Astrocyte (in vitro differentiated cells and primary cell): ENCODE data around the gene HEXB. TPM values are rescaled to one million over a fixed set of nuclear protein-coding genes. Genes with fewer than 3 reads are reported as not detected.

Experiments used
- DNase-seq: peaks from one replicate; pipeline ENCODE4 v3.0.0-alpha.2; 2010; ENCODE audit warnings: low read depth
- FAIRE-seq: peaks from 2 replicates; lab custom pipeline; 2011; peaks lifted over from hg19 to GRCh38; lab: Jason Lieb, UNC
- H2AFZ ChIP-seq: 2 replicates; pipeline ENCODE4 v1.6.0; 2012; ENCODE audit warnings: low read depth, low read length, inconsistent platforms
- H3K27ac ChIP-seq: 2 replicates; pipeline ENCODE4 v1.5.1; 2011; ENCODE audit warnings: low read depth, low read length, inconsistent platforms
- H3K27me3 ChIP-seq: 2 replicates; pipeline ENCODE4 v1.6.0; 2011; ENCODE audit warnings: low read length, inconsistent platforms; ENCODE audit not compliant: insufficient read depth
- H3K36me3 ChIP-seq: 2 replicates; pipeline ENCODE4 v1.5.1; 2011; ENCODE audit warnings: low read length, inconsistent platforms; ENCODE audit not compliant: insufficient read depth
- H3K4me1 ChIP-seq: 2 replicates; pipeline ENCODE4 v1.5.1; 2011; ENCODE audit warnings: low read length, inconsistent platforms; ENCODE audit not compliant: insufficient read depth
- H3K4me2 ChIP-seq: 2 replicates; pipeline ENCODE4 v1.6.0; 2012; ENCODE audit warnings: low read length, inconsistent platforms
- H3K4me3 ChIP-seq: 2 replicates; pipeline ENCODE4 v1.5.1; 2011; ENCODE audit warnings: low read depth, mild to moderate bottlenecking, low read length, inconsistent platforms; ENCODE audit not compliant: insufficient read depth
- H3K79me2 ChIP-seq: 2 replicates; pipeline ENCODE4 v1.6.0; 2012; ENCODE audit warnings: mild to moderate bottlenecking, low read length, inconsistent platforms; ENCODE audit not compliant: insufficient read depth
- H3K9ac ChIP-seq: 2 replicates; pipeline ENCODE4 v1.6.0; 2012; ENCODE audit warnings: mild to moderate bottlenecking, low read length, inconsistent platforms
- H3K9me3 ChIP-seq: 2 replicates; pipeline ENCODE4 v1.5.1; 2012; ENCODE audit warnings: low read depth, mild to moderate bottlenecking, low read length, inconsistent platforms; ENCODE audit not compliant: insufficient read depth
- H4K20me1 ChIP-seq: 2 replicates; pipeline ENCODE4 v1.6.0; 2012; ENCODE audit warnings: low read length, inconsistent platforms; ENCODE audit not compliant: insufficient read depth
- H3K27ac Mint-ChIP-seq: one replicate; pipeline ENCODE4 v1.8.0; 2021; ENCODE audit warnings: mild to moderate bottlenecking, mixed read lengths; ENCODE audit not compliant: unreplicated experiment
- H3K27me3 Mint-ChIP-seq: one replicate; pipeline ENCODE4 v1.8.0; 2021; ENCODE audit warnings: low read depth, mixed read lengths; ENCODE audit not compliant: unreplicated experiment
- H3K36me3 Mint-ChIP-seq: one replicate; pipeline ENCODE4 v1.8.0; 2021; ENCODE audit warnings: low read depth, mixed read lengths; ENCODE audit not compliant: unreplicated experiment
- H3K4me1 Mint-ChIP-seq: one replicate; pipeline ENCODE4 v1.8.0; 2021; ENCODE audit warnings: low read depth, mixed read lengths; ENCODE audit not compliant: unreplicated experiment
- H3K4me3 Mint-ChIP-seq: one replicate; pipeline ENCODE4 v1.8.0; 2021; ENCODE audit warnings: mild to moderate bottlenecking, moderate library complexity, mixed read lengths; ENCODE audit not compliant: unreplicated experiment
- H3K9me3 Mint-ChIP-seq: one replicate; pipeline ENCODE4 v1.8.0; 2021; ENCODE audit warnings: mild to moderate bottlenecking, mixed read lengths; ENCODE audit not compliant: unreplicated experiment
- EZH2 ChIP-seq: IDR thresholded peaks from 2 replicates; pipeline ENCODE4 v1.6.1; 2012; ENCODE audit warnings: mild to moderate bottlenecking, low read length, inconsistent platforms; ENCODE audit not compliant: insufficient read depth
- total RNA-seq: library from RNA; stranded (reverse); gene quantifications from 2 replicates; pipeline ENCODE4 v1.2.1, GENCODE V29; 2021
- TF ChIP-seq, protein P1 (sequence below): IDR thresholded peaks from 2 replicates; pipeline ENCODE4 v1.5.1; 2011; ENCODE audit warnings: low read depth, mild to moderate bottlenecking, inconsistent platforms, low read length, moderate library complexity; ENCODE audit not compliant: insufficient read depth

HEXB gene
- total RNA-seq, 1 donor from 2014 or later, result 96.3 TPM

DNA sequence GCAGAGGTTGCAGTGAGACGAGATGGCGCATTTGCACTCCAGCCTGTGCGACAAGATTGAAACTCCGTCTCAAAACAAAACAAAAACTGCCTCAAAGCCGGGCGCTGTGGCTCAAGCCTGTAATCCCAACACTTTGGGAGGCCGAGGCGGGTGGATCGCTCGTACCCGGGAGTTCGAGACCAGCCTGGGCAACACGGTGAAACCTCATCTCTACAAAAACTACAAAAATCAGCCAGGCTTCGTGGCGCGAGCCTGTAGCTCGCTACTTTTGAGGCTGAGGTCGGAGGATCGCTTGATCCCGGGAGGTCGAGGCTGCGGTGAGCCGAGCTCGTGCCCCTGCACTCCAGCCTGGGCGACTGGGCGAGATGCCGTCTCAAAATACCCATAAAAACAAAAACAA is 80.9 kb downstream of the HEXB start:
- peak overlapping the region; percentile 11 for H3K27ac ChIP-seq
- H3K36me3 ChIP-seq, result peaks cover 12% of the 10 kb centered on the region
- peak overlapping the region; percentile 98 for H3K4me3 ChIP-seq
- peak overlapping the region; percentile 90 for H3K9ac ChIP-seq
- H3K4me3 Mint-ChIP-seq, result peak overlapping the region; percentile 99
- no peaks in the 10 kb centered on the region for H3K9me3 Mint-ChIP-seq
- peaks cover 62% of the 10 kb centered on the region for H3K79me2 ChIP-seq
- no peak for FAIRE-seq
- H3K4me1 ChIP-seq, result peaks cover 10% of the 10 kb centered on the region
- H3K4me2 ChIP-seq, result peak overlapping the region; percentile 94
- TF ChIP-seq, protein P1, sequence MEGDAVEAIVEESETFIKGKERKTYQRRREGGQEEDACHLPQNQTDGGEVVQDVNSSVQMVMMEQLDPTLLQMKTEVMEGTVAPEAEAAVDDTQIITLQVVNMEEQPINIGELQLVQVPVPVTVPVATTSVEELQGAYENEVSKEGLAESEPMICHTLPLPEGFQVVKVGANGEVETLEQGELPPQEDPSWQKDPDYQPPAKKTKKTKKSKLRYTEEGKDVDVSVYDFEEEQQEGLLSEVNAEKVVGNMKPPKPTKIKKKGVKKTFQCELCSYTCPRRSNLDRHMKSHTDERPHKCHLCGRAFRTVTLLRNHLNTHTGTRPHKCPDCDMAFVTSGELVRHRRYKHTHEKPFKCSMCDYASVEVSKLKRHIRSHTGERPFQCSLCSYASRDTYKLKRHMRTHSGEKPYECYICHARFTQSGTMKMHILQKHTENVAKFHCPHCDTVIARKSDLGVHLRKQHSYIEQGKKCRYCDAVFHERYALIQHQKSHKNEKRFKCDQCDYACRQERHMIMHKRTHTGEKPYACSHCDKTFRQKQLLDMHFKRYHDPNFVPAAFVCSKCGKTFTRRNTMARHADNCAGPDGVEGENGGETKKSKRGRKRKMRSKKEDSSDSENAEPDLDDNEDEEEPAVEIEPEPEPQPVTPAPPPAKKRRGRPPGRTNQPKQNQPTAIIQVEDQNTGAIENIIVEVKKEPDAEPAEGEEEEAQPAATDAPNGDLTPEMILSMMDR, result no peak
- no peak for TF ChIP-seq EZH2
- H3K27ac Mint-ChIP-seq, result peak overlapping the region; percentile 86
- no peaks in the 10 kb centered on the region for H3K27me3 ChIP-seq
- peaks cover 9% of the 10 kb centered on the region for H4K20me1 ChIP-seq
- no peaks in the 10 kb centered on the region for H3K27me3 Mint-ChIP-seq
- DNase-seq, result no peak
- peaks cover 3% of the 10 kb centered on the region for H3K36me3 Mint-ChIP-seq
- H3K4me1 Mint-ChIP-seq, result peaks cover 32% of the 10 kb centered on the region
- H3K9me3 ChIP-seq, result no peaks in the 10 kb centered on the region
- H2AFZ ChIP-seq, result no peak overlapping the region

DNA sequence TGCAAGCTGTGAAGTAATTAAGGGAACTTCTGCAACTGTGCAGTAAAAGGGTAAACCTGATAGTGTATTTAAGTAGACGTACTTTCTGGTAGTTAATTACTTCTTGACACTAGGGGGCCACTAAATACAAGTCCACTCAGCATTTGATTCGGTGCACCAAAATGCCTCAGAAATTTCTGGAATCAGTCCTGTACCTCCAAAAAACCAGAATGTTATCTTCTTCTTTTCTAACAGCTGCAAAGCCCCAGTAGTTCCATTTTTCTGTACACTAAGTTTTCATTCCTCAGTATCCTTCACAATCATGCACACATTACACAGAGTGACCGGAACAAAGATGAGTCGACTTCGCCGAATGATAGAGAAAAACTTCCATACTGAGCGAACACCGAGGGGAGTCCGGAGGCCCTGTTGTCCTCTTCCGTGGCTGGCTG is 81.4 kb downstream of the HEXB start:
- H3K4me3 ChIP-seq, result peak overlapping the region; percentile 98
- no peaks in the 10 kb centered on the region for H3K27me3 Mint-ChIP-seq
- H3K4me1 Mint-ChIP-seq, result peaks cover 27% of the 10 kb centered on the region
- DNase-seq (peak; percentile 62), FAIRE-seq (no peak)
- H3K4me3 Mint-ChIP-seq, result peak overlapping the region; percentile 99
- H3K36me3 ChIP-seq, result peaks cover 10% of the 10 kb centered on the region
- peak overlapping the region; percentile 86 for H3K27ac Mint-ChIP-seq
- peaks cover 10% of the 10 kb centered on the region for H3K4me1 ChIP-seq
- peaks cover 3% of the 10 kb centered on the region for H3K36me3 Mint-ChIP-seq
- peak overlapping the region; percentile 90 for H3K9ac ChIP-seq
- H3K9me3 ChIP-seq, result no peaks in the 10 kb centered on the region
- H3K9me3 Mint-ChIP-seq, result no peaks in the 10 kb centered on the region
- TF ChIP-seq EZH2, result no peak
- TF ChIP-seq, protein P1, result peak; percentile 36
- H3K27ac ChIP-seq, result peak overlapping the region; percentile 67
- no peaks in the 10 kb centered on the region for H3K27me3 ChIP-seq
- H2AFZ ChIP-seq, result peak overlapping the region; percentile 92
- peaks cover 58% of the 10 kb centered on the region for H3K79me2 ChIP-seq
- peaks cover 9% of the 10 kb centered on the region for H4K20me1 ChIP-seq
- peak overlapping the region; percentile 94 for H3K4me2 ChIP-seq

DNA sequence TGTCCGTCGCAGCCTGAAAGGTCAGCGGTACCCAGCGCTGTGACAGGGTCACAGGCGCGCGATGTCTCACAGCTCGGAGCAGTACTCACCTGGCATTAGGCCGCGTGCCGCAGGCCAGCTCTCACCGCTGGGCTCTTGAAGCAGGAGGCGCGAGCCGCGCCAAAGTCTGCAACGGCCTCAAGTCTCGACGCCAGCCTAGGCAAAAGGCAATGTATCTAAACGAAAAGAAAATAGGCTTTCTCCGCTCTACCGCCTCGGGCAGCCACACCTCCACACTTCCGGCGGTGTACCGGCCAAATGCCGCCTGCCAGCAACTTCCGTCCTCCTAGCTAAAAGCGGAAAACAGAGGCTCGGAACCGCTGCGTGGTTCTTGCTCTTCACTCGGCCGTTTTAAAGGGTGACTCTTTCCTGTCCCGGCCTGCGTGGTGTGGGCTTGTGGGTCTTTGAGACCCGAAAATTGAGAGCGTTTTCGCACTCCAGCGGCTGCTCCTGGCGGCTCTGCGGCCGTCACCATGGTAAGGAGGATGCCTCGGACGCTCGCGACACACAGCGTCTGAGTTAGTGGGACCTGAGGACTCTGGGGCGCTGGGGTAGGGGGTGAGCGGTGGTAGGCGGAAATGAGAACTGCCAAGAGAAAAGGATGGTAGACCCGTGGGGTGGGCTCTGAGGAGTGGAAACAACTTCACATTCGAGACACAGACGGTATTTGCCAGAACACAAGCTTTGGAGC is 82.0 kb downstream of the HEXB start, which contains the start of the genes GFM2 and NSA2:
GFM2 (minus strand) TSS at position 269 of the 730 bp plus-strand sequence. CDS start 3,375 bp downstream, outside the sequence.
NSA2 (plus strand) TSS at position 401 of the 730 bp plus-strand sequence; CDS start at position 513, 112 bp downstream.
- Histone ChIP-seq H4K20me1 (peaks cover 9% of the 10 kb centered on the region), H3K9ac (peak within 1 kb of the TSS; percentile 90), H3K27ac (peak within 1 kb of the TSS; percentile 67), H3K4me1 (peaks cover 10% of the 10 kb centered on the region), H3K79me2 (peaks cover 53% of the 10 kb centered on the region), H3K4me3 (peak within 1 kb of the TSS; percentile 98), H3K27me3 (no peaks in the 10 kb centered on the region), H2AFZ (peak within 1 kb of the TSS; percentile 92), H3K9me3 (no peaks in the 10 kb centered on the region), H3K36me3 (peaks cover 10% of the 10 kb centered on the region), H3K4me2 (peak within 1 kb of the TSS; percentile 94)
- no peak for TF ChIP-seq EZH2
- TF ChIP-seq, protein P1, result no peak
- Mint-ChIP-seq H3K4me3 (peak within 1 kb of the TSS; percentile 99), H3K27me3 (no peaks in the 10 kb centered on the region), H3K27ac (peak within 1 kb of the TSS; percentile 86), H3K36me3 (peaks cover 3% of the 10 kb centered on the region), H3K4me1 (peaks cover 22% of the 10 kb centered on the region), H3K9me3 (no peaks in the 10 kb centered on the region)
- DNase-seq (peak; percentile 90), FAIRE-seq (no peak)
